ENCODE data around the gene NUP160.
"Not testable (repeated sequence)": the region's sequence is repeated elsewhere in the genome, so short reads cannot be mapped to it uniquely, and the experiment has no call there.

Gene NUP160

GRCh38 chr11:47886096-47886495 is 37.9 kb upstream of the NUP160 start:
- Histone ChIP-seq H3K4me1 (ENCODE audit: insufficient read depth, low read length, poor library complexity, severe bottlenecking) (peaks cover 8% of the 10 kb centered on the region), H4K20me1 (ENCODE audit: insufficient read depth, low read length, poor library complexity, severe bottlenecking) (no peaks in the 10 kb centered on the region), H3F3A (ENCODE audit: low read depth) (no peaks in the 10 kb centered on the region), H3K9ac (ENCODE audit: low read depth, low read length, poor library complexity, severe bottlenecking) (no peak overlapping the region), H3K9me3 (ENCODE audit: insufficient read depth, low read depth, low read length) (no peaks in the 10 kb centered on the region), H3K27me3 (ENCODE audit: insufficient read depth, low read length, poor library complexity, severe bottlenecking) (no peaks in the 10 kb centered on the region), H3K9me2 (replicated peaks; ENCODE audit: low read depth, low read length) (no peaks in the 10 kb centered on the region), H3K79me2 (ENCODE audit: insufficient read depth, low read length) (no peaks in the 10 kb centered on the region), H2AFZ (ENCODE audit: low read length) (0 out of 2 replicates have a peak overlapping the region, but pooled peaks have one; percentile 13), H3K4me2 (ENCODE audit: low read depth, low read length, poor library complexity, severe bottlenecking) (no peak overlapping the region), H3K4me3 (ENCODE audit: low read length, poor library complexity, severe bottlenecking) (no peak overlapping the region), H3K36me3 (ENCODE audit: insufficient read depth, low read length) (no peaks in the 10 kb centered on the region)
- TF ChIP-seq CTCF (conservative IDR thresholded peaks at IDR 0.05; ENCODE audit: low read length) (no peak), EZH2phosphoT487 (IDR thresholded peaks at IDR 0.05; ENCODE audit: borderline replicate concordance) (no peak)

- H3K27me3 ChIP-seq (ENCODE audit: insufficient read depth, low read length, poor library complexity, severe bottlenecking); H4K20me1 ChIP-seq (ENCODE audit: insufficient read depth, low read length, poor library complexity, severe bottlenecking); H3K4me1 ChIP-seq (ENCODE audit: insufficient read depth, low read length, poor library complexity, severe bottlenecking); H3K9me2 ChIP-seq (replicated peaks; ENCODE audit: low read depth, low read length); H3K9me3 ChIP-seq (ENCODE audit: insufficient read depth, low read depth, low read length); H3K36me3 ChIP-seq (ENCODE audit: insufficient read depth, low read length); H3K4me3 ChIP-seq (ENCODE audit: low read length, poor library complexity, severe bottlenecking); H3K4me2 ChIP-seq (ENCODE audit: low read depth, low read length, poor library complexity, severe bottlenecking); H2AFZ ChIP-seq (ENCODE audit: low read length); H3K79me2 ChIP-seq (ENCODE audit: insufficient read depth, low read length); H3K9ac ChIP-seq (ENCODE audit: low read depth, low read length, poor library complexity, severe bottlenecking); H3F3A ChIP-seq (ENCODE audit: low read depth): not testable (repeated sequence)
Observed at GRCh38 chr11:47882437-47882836, 34.3 kb upstream of the NUP160 start.

- Histone ChIP-seq H4K20me1 (ENCODE audit: insufficient read depth, low read length, poor library complexity, severe bottlenecking) (no peaks in the 10 kb centered on the region), H3K9ac (ENCODE audit: low read depth, low read length, poor library complexity, severe bottlenecking) (no peak overlapping the region), H3K9me2 (replicated peaks; ENCODE audit: low read depth, low read length) (no peaks in the 10 kb centered on the region), H2AFZ (ENCODE audit: low read length) (no peak overlapping the region), H3K4me3 (ENCODE audit: low read length, poor library complexity, severe bottlenecking) (no peak overlapping the region), H3K36me3 (ENCODE audit: insufficient read depth, low read length) (no peaks in the 10 kb centered on the region), H3K4me2 (ENCODE audit: low read depth, low read length, poor library complexity, severe bottlenecking) (no peak overlapping the region), H3K27me3 (ENCODE audit: insufficient read depth, low read length, poor library complexity, severe bottlenecking) (no peaks in the 10 kb centered on the region), H3F3A (ENCODE audit: low read depth) (no peaks in the 10 kb centered on the region), H3K79me2 (ENCODE audit: insufficient read depth, low read length) (no peaks in the 10 kb centered on the region), H3K4me1 (ENCODE audit: insufficient read depth, low read length, poor library complexity, severe bottlenecking) (no peaks in the 10 kb centered on the region), H3K9me3 (ENCODE audit: insufficient read depth, low read depth, low read length) (peaks cover 5% of the 10 kb centered on the region; the same call in 1 of the 2 replicates)
- TF ChIP-seq CTCF (conservative IDR thresholded peaks at IDR 0.05; ENCODE audit: low read length), result no peak
- TF ChIP-seq EZH2phosphoT487 (IDR thresholded peaks at IDR 0.05; ENCODE audit: borderline replicate concordance), result no peak
Observed at GRCh38 chr11:47881145-47881544, 33.0 kb upstream of the NUP160 start.
